D721Med (cell line): Measurements from ENCODE around the gene TMC4.
"Not testable (repeated sequence)": the region's sequence is repeated elsewhere in the genome, so short reads cannot be mapped to it uniquely, and the experiment has no call there.

Source experiments
- DNase-seq: peaks from one replicate; pipeline ENCODE4 v3.0.0; 2011; ENCODE audit warnings: low spot score; ENCODE audit not compliant: insufficient read length
- FAIRE-seq: peaks from 2 replicates; lab custom pipeline; 2011; peaks lifted over from hg19 to GRCh38; lab: Jason Lieb, UNC
- CTCF ChIP-seq: IDR thresholded peaks from 2 replicates; pipeline ENCODE4 v1.5.1; 2012; ENCODE audit warnings: mild to moderate bottlenecking, control low read depth; ENCODE audit not compliant: insufficient read depth; ENCODE audit errors: missing control alignments

The TMC4 gene

GRCh38 chr19:54171736-54172431 is 1.1 kb downstream of the TMC4 start:
- not testable (repeated sequence) for FAIRE-seq, DNase-seq
- peak; percentile 1 for TF ChIP-seq CTCF

GRCh38 chr19:54169149-54169740 is 3.7 kb downstream of the TMC4 start:
- DNase-seq: no peak
- no peak for TF ChIP-seq CTCF
- FAIRE-seq: no peak

- FAIRE-seq: no peak
- TF ChIP-seq CTCF: peak; percentile 78
- peak; percentile 88 for DNase-seq
Measured at GRCh38 chr19:54168174-54168917, 4.6 kb downstream of the TMC4 start.

- no peak for TF ChIP-seq CTCF
- DNase-seq (no peak), FAIRE-seq (no peak)
Measured at GRCh38 chr19:54165222-54165621, 7.7 kb downstream of the TMC4 start.

- DNase-seq: no peak
- no peak for TF ChIP-seq CTCF
- no peak for FAIRE-seq
Measured at GRCh38 chr19:54164369-54165068, 8.4 kb downstream of the TMC4 start.

- no peak for TF ChIP-seq CTCF
- DNase-seq: no peak
- FAIRE-seq: no peak
Measured at GRCh38 chr19:54162884-54163283, 10.1 kb downstream of the TMC4 start.
